ENCODE data around the gene UFC1. TPM values are rescaled to one million over a fixed set of nuclear protein-coding genes. Genes with fewer than 3 reads are reported as not detected.
A peak's percentile ranks its signal among the peaks of the same experiment; 100 is the strongest.

UFC1 gene
- total and polyA plus RNA-seq, 2 of the 13 experiments (the other 11 are each of a cell fraction or from before 2014, with no cell fraction given): 72.8 to 85.2 TPM

- TF ChIP-seq E2F5 (CRISPR knock-in tag; conservative IDR thresholded peaks at IDR 0.05) (no peak), KAT2B (IDR thresholded peaks at IDR 0.05; ENCODE audit: borderline replicate concordance, low read depth, low read length) (no peak)
These were observed 21.1 kb downstream of the UFC1 start (continued) for GRCh38 chr1:161174911-161175310.

DNA sequence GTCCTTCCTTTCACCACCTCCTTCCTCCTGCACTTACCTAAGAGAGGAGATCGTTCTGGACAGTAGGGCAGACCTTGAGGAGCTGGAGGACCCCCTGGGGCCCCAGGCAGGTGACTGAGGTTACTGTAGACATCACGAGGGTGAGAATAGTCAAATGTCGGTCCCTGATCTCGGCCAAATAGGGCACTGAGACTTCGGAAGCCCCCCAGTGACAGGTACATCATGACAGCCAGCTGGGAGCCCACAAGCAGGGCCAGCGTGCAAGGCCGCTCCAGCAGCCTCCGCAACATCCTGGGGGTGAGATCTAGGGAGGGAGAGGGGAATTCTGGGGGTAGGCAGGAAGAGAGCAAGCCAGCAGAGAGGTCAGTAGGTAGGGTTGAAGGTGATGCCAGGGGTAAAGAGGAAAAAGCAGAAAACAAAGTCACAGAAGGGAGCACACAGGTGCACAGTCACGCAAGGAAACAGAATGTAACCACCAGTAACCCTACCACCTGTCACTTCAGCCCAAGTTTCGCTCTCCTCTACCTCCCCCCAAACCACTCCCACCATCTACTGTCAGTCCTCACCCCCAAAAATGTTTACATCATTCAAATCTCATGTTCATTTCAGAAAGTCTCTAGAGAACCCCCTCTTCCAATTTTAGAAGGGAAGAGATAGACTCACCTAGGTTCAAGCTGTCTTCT, 22.1 kb downstream of the UFC1 start:
- no peaks in the 10 kb centered on the region for H4K20me1 ChIP-seq (ENCODE audit: insufficient read depth, low read length)
- TF ChIP-seq, protein P1, sequence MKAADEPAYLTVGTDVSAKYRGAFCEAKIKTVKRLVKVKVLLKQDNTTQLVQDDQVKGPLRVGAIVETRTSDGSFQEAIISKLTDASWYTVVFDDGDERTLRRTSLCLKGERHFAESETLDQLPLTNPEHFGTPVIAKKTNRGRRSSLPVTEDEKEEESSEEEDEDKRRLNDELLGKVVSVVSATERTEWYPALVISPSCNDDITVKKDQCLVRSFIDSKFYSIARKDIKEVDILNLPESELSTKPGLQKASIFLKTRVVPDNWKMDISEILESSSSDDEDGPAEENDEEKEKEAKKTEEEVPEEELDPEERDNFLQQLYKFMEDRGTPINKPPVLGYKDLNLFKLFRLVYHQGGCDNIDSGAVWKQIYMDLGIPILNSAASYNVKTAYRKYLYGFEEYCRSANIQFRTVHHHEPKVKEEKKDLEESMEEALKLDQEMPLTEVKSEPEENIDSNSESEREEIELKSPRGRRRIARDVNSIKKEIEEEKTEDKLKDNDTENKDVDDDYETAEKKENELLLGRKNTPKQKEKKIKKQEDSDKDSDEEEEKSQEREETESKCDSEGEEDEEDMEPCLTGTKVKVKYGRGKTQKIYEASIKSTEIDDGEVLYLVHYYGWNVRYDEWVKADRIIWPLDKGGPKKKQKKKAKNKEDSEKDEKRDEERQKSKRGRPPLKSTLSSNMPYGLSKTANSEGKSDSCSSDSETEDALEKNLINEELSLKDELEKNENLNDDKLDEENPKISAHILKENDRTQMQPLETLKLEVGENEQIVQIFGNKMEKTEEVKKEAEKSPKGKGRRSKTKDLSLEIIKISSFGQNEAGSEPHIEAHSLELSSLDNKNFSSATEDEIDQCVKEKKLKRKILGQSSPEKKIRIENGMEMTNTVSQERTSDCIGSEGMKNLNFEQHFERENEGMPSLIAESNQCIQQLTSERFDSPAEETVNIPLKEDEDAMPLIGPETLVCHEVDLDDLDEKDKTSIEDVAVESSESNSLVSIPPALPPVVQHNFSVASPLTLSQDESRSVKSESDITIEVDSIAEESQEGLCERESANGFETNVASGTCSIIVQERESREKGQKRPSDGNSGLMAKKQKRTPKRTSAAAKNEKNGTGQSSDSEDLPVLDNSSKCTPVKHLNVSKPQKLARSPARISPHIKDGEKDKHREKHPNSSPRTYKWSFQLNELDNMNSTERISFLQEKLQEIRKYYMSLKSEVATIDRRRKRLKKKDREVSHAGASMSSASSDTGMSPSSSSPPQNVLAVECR (CRISPR knock-in tag; IDR thresholded peaks at IDR 0.05; ENCODE audit: borderline replicate concordance): 0 out of 2 replicates have a peak, but pooled peaks have one; percentile 23
- TF ChIP-seq ZNF761 (CRISPR knock-in tag; conservative IDR thresholded peaks at IDR 0.05) (no peak), RAD21 (CRISPR knock-in tag; IDR thresholded peaks at IDR 0.05) (no peak)
- WGBS (ENCODE audit: low lambda C conversion rate): 98% methylated on average over 10 of the region's 10 CpGs
- H2AFZ ChIP-seq (ENCODE audit: low read length): no peak overlapping the region
- ATAC-seq (no peak), FAIRE-seq (no peak), DNase-seq (ENCODE audit: low spot score) (no peak)
- peaks cover 19% of the 10 kb centered on the region for H3K4me1 ChIP-seq (ENCODE audit: insufficient read depth, low read length)
- peak overlapping the region; percentile 83 to 92 (median 83); a peak in 4 of 6 replicates for H3K4me3 ChIP-seq (replicated peaks in 1 of 3; ENCODE audit: insufficient read depth in 1 of 3, low read depth in 2 of 3, low read length in 3 of 3)
- ChIA-PET POLR2A (interaction anchor here (0.9 to 2.1 kb wide), 5 partner anchors 10 to 48 kb away, joined by 4 to 27 read pairs (median 4); partner anchors contain the start of genes ADAMTS4, APOA2, PPOX and UFC1), CTCF (ENCODE audit: low intra/inter-chr PET ratio, low total read pairs) (no interaction called here)
- no peaks in the 10 kb centered on the region for H3K9me3 ChIP-seq (ENCODE audit: low read length)
- H3K27ac ChIP-seq (ENCODE audit: extremely low read length, insufficient read depth, low read length): no peak overlapping the region
- peaks cover 10% of the 10 kb centered on the region for H3K79me2 ChIP-seq (ENCODE audit: insufficient read depth, low read length)
- in situ Hi-C loops (cut with HindIII; ENCODE audit: extremely low pct_ligation_motif_present, low pct_unique_long_range_greater_than_20kb): no loop called here
- TSS peak; percentile 56 for BruUV-seq (replicated peaks)
- peak overlapping the region; percentile 96 for H3K4me2 ChIP-seq (ENCODE audit: low read depth, low read length)
- H3K9ac ChIP-seq (ENCODE audit: insufficient read depth, low read depth, low read length): peak overlapping the region; percentile 84; the same call in 1 of the 2 replicates
- intact Hi-C loops (cut with micrococcal nuclease; ENCODE audit: unreplicated experiment): no loop called here
- H3K27me3 ChIP-seq (ENCODE audit: control insufficient read depth in 1 of 2, insufficient read depth in 2 of 2, low read length in 2 of 2): no peaks in the 10 kb centered on the region; a peak in 1 of 5 replicates
- H3K36me3 ChIP-seq (replicated peaks in 1 of 2; ENCODE audit: control insufficient read depth in 1 of 2, insufficient read depth in 2 of 2, low read length in 2 of 2): peaks cover 5 to 36% of the 10 kb centered on the region in 2 experiments

Measured in HepG2 (cell line).